ENCODE results near the gene DCLK1. TPM values are rescaled to one million over a fixed set of nuclear protein-coding genes. Genes with fewer than 3 reads are reported as not detected.

The DCLK1 gene
- total RNA-seq, 1 donor from 2014 or later, result 3.9 TPM

GRCh38 chr13:36154567-36155291 lies 23.5 kb upstream of the DCLK1 start:
- H3K36me3 Mint-ChIP-seq (ENCODE audit: insufficient read depth), result no peaks in the 10 kb centered on the region
- TF ChIP-seq, protein P1, sequence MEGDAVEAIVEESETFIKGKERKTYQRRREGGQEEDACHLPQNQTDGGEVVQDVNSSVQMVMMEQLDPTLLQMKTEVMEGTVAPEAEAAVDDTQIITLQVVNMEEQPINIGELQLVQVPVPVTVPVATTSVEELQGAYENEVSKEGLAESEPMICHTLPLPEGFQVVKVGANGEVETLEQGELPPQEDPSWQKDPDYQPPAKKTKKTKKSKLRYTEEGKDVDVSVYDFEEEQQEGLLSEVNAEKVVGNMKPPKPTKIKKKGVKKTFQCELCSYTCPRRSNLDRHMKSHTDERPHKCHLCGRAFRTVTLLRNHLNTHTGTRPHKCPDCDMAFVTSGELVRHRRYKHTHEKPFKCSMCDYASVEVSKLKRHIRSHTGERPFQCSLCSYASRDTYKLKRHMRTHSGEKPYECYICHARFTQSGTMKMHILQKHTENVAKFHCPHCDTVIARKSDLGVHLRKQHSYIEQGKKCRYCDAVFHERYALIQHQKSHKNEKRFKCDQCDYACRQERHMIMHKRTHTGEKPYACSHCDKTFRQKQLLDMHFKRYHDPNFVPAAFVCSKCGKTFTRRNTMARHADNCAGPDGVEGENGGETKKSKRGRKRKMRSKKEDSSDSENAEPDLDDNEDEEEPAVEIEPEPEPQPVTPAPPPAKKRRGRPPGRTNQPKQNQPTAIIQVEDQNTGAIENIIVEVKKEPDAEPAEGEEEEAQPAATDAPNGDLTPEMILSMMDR (IDR thresholded peaks at IDR 0.05; ENCODE audit: unreplicated experiment), result peak; percentile 10
- H3K27ac Mint-ChIP-seq, result no peak overlapping the region
- peaks cover 31% of the 10 kb centered on the region for H3K4me1 Mint-ChIP-seq (ENCODE audit: low read depth)
- peaks cover 9% of the 10 kb centered on the region for H3K9me3 Mint-ChIP-seq (ENCODE audit: low read depth)
- H3K27me3 Mint-ChIP-seq, result peaks cover 4% of the 10 kb centered on the region
- peak overlapping the region; percentile 70 for H3K4me3 Mint-ChIP-seq (ENCODE audit: low read depth)
- DNase-seq (ENCODE audit: low spot score, unreplicated experiment), result no peak

DNA sequence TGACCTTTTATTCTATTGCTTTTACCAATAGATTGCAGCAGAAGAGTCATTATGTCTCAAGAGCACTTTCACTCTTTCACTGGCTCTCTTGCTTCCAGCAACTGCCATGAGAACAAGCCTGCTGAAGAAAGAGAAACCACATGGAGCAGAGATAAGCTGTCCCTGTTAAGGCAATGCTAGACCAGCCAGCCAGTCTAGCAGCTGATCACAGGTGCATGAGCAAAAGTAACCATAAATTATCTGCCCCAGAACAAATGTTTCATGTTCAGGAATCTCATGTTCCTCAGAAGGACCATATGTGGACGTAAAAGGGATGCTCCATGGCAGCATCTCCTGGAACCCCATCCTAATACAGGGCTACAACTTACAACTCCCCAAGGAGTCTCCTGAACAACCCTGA lies 20.4 kb upstream of the DCLK1 start:
- H3K27ac Mint-ChIP-seq, result no peak overlapping the region
- H3K4me1 Mint-ChIP-seq (ENCODE audit: low read depth), result peaks cover 12% of the 10 kb centered on the region
- TF ChIP-seq, protein P1 (IDR thresholded peaks at IDR 0.05; ENCODE audit: unreplicated experiment), result no peak
- H3K27me3 Mint-ChIP-seq, result peaks cover 4% of the 10 kb centered on the region
- H3K4me3 Mint-ChIP-seq (ENCODE audit: low read depth), result no peak overlapping the region
- peaks cover 11% of the 10 kb centered on the region for H3K9me3 Mint-ChIP-seq (ENCODE audit: low read depth)
- no peak for DNase-seq (ENCODE audit: low spot score, unreplicated experiment)
- no peaks in the 10 kb centered on the region for H3K36me3 Mint-ChIP-seq (ENCODE audit: insufficient read depth)

DNA sequence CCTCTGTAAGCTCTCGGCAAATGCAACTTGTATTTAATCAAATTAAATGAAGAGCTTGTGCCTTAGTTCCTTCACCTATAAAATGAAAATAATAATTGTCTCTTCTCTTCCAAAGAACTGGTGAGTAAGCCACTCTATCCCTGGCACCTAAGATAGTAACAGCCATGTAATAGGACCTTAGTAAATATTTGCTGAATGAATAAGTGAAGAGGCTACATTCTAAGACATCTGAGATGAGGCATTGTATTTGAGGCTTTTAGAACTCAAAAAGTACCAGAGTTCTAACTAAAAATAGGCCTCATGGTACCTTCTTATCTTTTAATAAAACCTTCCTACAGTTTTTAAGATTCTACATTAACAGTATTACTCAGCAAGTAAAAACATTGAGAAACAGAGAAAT lies 17.3 kb upstream of the DCLK1 start:
- H3K27ac Mint-ChIP-seq, result no peak overlapping the region
- no peak for DNase-seq (ENCODE audit: low spot score, unreplicated experiment)
- no peaks in the 10 kb centered on the region for H3K4me1 Mint-ChIP-seq (ENCODE audit: low read depth)
- TF ChIP-seq, protein P1 (IDR thresholded peaks at IDR 0.05; ENCODE audit: unreplicated experiment), result no peak
- no peak overlapping the region for H3K4me3 Mint-ChIP-seq (ENCODE audit: low read depth)
- no peaks in the 10 kb centered on the region for H3K36me3 Mint-ChIP-seq (ENCODE audit: insufficient read depth)
- peaks cover 15% of the 10 kb centered on the region for H3K9me3 Mint-ChIP-seq (ENCODE audit: low read depth)
- no peaks in the 10 kb centered on the region for H3K27me3 Mint-ChIP-seq

GRCh38 chr13:36147330-36147729 lies 16.1 kb upstream of the DCLK1 start:
- peaks cover 15% of the 10 kb centered on the region for H3K9me3 Mint-ChIP-seq (ENCODE audit: low read depth)
- DNase-seq (ENCODE audit: low spot score, unreplicated experiment), result no peak
- no peak overlapping the region for H3K27ac Mint-ChIP-seq
- TF ChIP-seq, protein P1 (IDR thresholded peaks at IDR 0.05; ENCODE audit: unreplicated experiment), result no peak
- no peaks in the 10 kb centered on the region for H3K27me3 Mint-ChIP-seq
- no peaks in the 10 kb centered on the region for H3K4me1 Mint-ChIP-seq (ENCODE audit: low read depth)
- no peaks in the 10 kb centered on the region for H3K36me3 Mint-ChIP-seq (ENCODE audit: insufficient read depth)
- no peak overlapping the region for H3K4me3 Mint-ChIP-seq (ENCODE audit: low read depth)

DNA sequence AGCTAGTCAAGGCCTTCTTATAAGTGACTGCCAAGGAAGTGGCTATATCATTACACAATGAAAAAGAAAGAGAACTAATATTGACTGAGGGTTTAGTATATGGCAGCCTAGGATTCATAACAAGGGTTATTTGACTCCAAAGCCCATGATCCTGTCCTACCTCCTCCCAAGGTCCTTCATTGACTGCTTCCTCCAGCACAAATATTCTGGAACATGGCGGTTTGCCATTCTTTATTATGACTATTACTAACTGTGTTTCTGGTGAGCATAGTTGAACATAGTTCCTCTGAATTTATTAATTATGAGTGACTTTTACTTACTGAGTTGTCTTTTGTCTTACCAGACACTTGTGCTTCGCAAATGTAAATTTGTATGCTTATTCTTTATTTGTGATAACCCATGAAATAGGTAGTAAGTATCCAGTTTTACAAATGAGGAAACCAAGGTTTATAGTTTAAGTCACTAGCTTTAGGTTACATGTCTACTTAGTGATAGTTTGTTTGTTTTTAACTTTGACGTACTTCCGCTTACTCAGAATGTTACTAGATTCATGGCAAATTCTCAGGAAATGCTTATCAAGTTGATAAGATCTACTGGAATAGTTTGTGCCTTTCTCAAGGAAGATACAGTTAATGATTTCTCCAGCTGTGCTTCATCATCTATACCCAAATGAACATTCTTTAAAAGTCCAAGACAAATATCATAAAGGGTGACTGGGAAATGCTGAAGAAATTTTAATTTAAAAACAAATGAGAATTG lies 15.5 kb upstream of the DCLK1 start:
- Mint-ChIP-seq H3K9me3 (ENCODE audit: low read depth) (peaks cover 15% of the 10 kb centered on the region), H3K36me3 (ENCODE audit: insufficient read depth) (no peaks in the 10 kb centered on the region), H3K27me3 (no peaks in the 10 kb centered on the region), H3K4me3 (ENCODE audit: low read depth) (no peak overlapping the region), H3K27ac (no peak overlapping the region), H3K4me1 (ENCODE audit: low read depth) (no peaks in the 10 kb centered on the region)
- TF ChIP-seq, protein P1 (IDR thresholded peaks at IDR 0.05; ENCODE audit: unreplicated experiment), result no peak
- DNase-seq (ENCODE audit: low spot score, unreplicated experiment), result no peak
